ENCODE results near the gene LPP. TPM values are rescaled to one million over a fixed set of nuclear protein-coding genes. Genes with fewer than 3 reads are reported as not detected.

LPP gene
- total and polyA plus RNA-seq, 9 of the 15 experiments (the other 6 are each of a cell fraction or from before 2014, with no cell fraction given) = 0.07 to 0.18 TPM; not detected in 7

GRCh38 chr3:188677344-188677743 lies 523.4 kb downstream of the LPP start (continued):
- TF ChIP-seq ZNF407 (IDR thresholded peaks at IDR 0.05; ENCODE audit: low read depth) (no peak), ZNF699 (CRISPR knock-in tag; IDR thresholded peaks at IDR 0.05; ENCODE audit: insufficient replicate concordance) (no peak), PCBP2 (IDR thresholded peaks at IDR 0.05; ENCODE audit: low read depth, low read length, poor library complexity, severe bottlenecking) (no peak), ZBTB11 (CRISPR knock-in tag; IDR thresholded peaks at IDR 0.05) (no peak), POLR2B (IDR thresholded peaks at IDR 0.05; ENCODE audit: low read depth, partially characterized antibody) (no peak)

Data from K562 (cell line).